ENCODE measurements around the gene TOMM5. TPM values are rescaled to one million over a fixed set of nuclear protein-coding genes. Genes with fewer than 3 reads are reported as not detected.

TOMM5 gene
- total and polyA plus RNA-seq, 2 of the 4 experiments (the other 2 are of a cell fraction) = 159 to 206 TPM

Other genes starting within 250 kb of the TOMM5 start
- 173 and 191 TPM in 2 replicates for gene GRHPR, start 169.9 kb downstream of the TOMM5 start, total RNA-seq (2012; rRNA removed)
- gene GRHPR, start 169.9 kb downstream of the TOMM5 start, polyA plus RNA-seq (2012; rRNA removed) = 182 and 198 TPM in 2 replicates
- 9.1 and 10.8 TPM in 2 replicates for gene ZBTB5, start 127.1 kb downstream of the TOMM5 start, total RNA-seq (2012; rRNA removed)
- gene ZBTB5, start 127.1 kb downstream of the TOMM5 start, polyA plus RNA-seq (2012; rRNA removed) = 5.8 and 6.3 TPM in 2 replicates
- 67.5 and 71.9 TPM in 2 replicates for gene POLR1E, start 106.6 kb downstream of the TOMM5 start, total RNA-seq (2012; rRNA removed)
- gene POLR1E, start 106.6 kb downstream of the TOMM5 start, polyA plus RNA-seq (2012; rRNA removed) = 42.7 and 48.0 TPM in 2 replicates
- 6.6 and 7.5 TPM in 2 replicates for gene FBXO10, start 16.2 kb downstream of the TOMM5 start, total RNA-seq (2012; rRNA removed)
- 6.6 and 6.7 TPM in 2 replicates for gene FBXO10, start 16.2 kb downstream of the TOMM5 start, polyA plus RNA-seq (2012; rRNA removed)
- not detected in 2 replicates for gene FRMPD1, start 58.4 kb upstream of the TOMM5 start, total RNA-seq (2012; rRNA removed)
- gene FRMPD1, start 58.4 kb upstream of the TOMM5 start, polyA plus RNA-seq (2012; rRNA removed) = not detected in 2 replicates
- gene TRMT10B, start 161.2 kb upstream of the TOMM5 start, total RNA-seq (2012; rRNA removed) = 2.3 and 2.5 TPM in 2 replicates
- 4.5 and 4.9 TPM in 2 replicates for gene TRMT10B, start 161.2 kb upstream of the TOMM5 start, polyA plus RNA-seq (2012; rRNA removed)
- gene EXOSC3, start 192.5 kb upstream of the TOMM5 start, total RNA-seq (2012; rRNA removed) = 27.1 and 58.6 TPM in 2 replicates
- 28.9 and 37.2 TPM in 2 replicates for gene EXOSC3, start 192.5 kb upstream of the TOMM5 start, polyA plus RNA-seq (2012; rRNA removed)
- gene DCAF10, start 208.2 kb upstream of the TOMM5 start, total RNA-seq (2012; rRNA removed) = 13.1 and 19.4 TPM in 2 replicates
- 16.9 and 17.1 TPM in 2 replicates for gene DCAF10, start 208.2 kb upstream of the TOMM5 start, polyA plus RNA-seq (2012; rRNA removed)